ENCODE results near the gene ZNF749.

The ZNF749 gene

DNA sequence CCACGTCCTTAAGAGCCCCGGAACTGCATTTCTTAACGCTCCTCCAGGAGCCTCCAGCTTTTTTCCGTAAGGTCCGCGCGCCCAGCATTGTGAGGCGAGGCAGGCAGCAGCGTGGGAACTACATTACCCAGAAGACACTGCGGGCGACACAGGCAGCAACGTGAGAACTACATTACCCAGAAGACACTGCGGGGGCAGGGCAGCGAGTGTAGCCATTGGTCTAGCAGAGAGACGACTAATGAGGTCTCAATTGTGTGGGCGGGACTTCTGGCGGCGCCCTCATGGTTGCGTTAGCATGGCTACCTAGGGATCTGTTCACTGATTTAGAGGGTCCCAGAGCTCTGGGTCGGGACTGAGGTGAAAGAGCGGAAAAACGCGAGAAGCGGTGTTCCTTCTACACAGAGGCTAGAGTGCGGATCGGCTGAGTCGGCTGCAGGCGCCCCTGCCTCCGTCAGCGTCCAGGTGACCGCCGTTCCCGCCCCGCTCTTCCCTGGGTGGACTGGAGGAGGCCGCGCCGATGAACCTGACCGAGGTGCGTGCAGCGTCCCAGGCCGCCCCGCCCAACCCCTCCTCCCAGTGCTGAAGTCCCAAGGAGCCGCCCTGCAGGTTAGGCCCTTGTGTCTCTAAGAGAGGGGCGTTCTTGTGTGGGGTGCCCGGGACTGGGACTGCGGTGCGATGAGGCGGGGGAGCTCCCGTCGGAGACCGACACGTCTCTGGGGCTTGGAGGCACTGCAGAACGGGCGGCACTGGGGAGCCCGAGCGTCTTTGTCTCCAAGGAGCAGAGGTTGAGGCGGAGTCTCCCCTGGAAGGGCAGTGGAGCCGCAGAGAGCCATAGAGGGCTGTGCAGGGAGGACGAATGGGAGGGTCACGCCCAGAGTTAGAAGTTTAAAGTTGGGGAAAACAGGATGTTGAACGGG lies at the start of gene ZNF749:
ZNF749 (plus strand) TSS at position 264 of the 917 bp plus-strand sequence; CDS start at position 518, 254 bp downstream.
- peak within 1 kb of the TSS; percentile 93 for H3K4me3 Mint-ChIP-seq
- ATAC-seq (peak; percentile 97), DNase-seq (peak; percentile 93)
- no peaks in the 10 kb centered on the region for H3K27me3 Mint-ChIP-seq
- H3K36me3 Mint-ChIP-seq (ENCODE audit: low read depth) = peaks cover 58% of the 10 kb centered on the region
- peaks cover 21% of the 10 kb centered on the region for H3K4me1 Mint-ChIP-seq
- peaks cover 42% of the 10 kb centered on the region for H3K9me3 Mint-ChIP-seq
- H3K27ac Mint-ChIP-seq = peak within 1 kb of the TSS; percentile 94

DNA sequence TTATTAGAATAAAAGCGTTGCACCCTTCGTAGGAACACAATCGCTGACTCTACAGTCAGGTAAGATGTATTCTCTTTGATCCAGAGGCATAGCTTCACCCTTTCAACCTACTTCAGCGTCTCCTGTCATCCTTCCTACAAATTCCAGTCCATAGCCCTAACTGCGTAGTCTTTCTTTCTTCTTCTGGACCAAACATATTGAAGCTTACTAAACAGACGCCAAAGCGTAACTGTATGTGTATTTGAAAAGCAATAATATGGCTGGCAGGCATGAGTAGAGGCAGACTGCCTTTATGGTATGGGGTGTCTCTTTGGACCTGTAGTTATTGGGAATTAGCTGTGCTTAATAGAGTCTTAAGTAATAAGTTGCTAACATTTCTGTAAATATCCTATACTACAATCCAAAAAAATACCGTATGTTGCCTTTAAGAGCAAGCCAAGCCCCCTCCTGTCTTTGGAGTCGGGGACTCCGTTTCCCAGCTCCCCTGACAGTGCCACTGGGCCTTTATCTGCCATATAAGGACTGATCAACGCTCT lies 45.9 kb upstream of the ZNF749 start:
- H3K4me1 Mint-ChIP-seq = peaks cover 31% of the 10 kb centered on the region
- peaks cover 29% of the 10 kb centered on the region for H3K9me3 Mint-ChIP-seq
- H3K4me3 Mint-ChIP-seq = peak overlapping the region; percentile 95
- peaks cover 2% of the 10 kb centered on the region for H3K27me3 Mint-ChIP-seq
- ATAC-seq (no peak), DNase-seq (no peak)
- peaks cover 44% of the 10 kb centered on the region for H3K36me3 Mint-ChIP-seq (ENCODE audit: low read depth)
- peak overlapping the region; percentile 95 for H3K27ac Mint-ChIP-seq

DNA sequence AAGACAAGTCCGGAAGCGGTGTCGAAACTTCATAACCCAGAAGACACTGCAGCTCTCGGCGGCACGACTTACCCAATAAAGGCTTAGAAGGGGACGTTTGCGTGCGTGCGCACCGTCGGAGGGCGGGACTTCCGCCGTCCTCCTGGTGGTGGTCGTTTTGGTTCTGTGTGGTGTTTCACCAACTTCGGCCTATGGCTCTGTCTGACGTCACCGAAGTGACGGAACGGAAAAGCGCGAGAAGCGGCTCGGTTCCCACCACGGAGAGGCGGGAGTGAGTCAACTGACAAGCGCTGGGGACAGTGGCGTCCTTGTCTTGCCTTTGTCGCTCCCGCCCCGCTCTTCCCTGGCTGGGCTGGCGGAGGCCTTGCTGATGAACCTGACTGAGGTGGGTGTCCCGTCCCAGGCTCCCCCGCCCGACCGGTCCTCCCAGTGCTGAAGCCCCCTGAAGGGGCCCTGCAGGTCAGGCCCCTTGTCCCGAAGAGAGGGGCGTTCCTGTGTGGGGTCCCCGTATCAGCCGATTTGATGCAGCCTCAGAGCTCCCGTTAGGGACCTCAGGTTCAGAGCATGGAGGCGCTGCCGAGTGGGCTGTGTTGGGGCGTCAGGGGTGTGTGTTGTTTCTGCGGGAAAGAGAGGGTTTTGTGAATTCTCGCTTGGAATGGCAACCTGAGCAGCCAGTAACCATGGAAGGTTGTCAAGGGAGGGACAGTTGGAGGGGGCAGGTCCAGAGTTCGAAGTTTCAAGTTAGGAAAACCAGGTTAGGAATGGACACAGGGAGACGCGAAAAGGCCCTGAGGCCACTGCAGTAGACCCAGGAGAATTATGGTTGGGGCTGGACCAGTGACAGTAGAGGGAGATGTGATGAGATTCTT lies 45.2 kb upstream of the ZNF749 start, which contains the start of gene ZNF548:
ZNF548 (plus strand) TSS at position 125 of the 869 bp plus-strand sequence; CDS start at position 371, 246 bp downstream.
- Mint-ChIP-seq H3K4me1 (peaks cover 33% of the 10 kb centered on the region), H3K27me3 (peaks cover 2% of the 10 kb centered on the region), H3K4me3 (peak within 1 kb of the TSS; percentile 95), H3K27ac (peak within 1 kb of the TSS; percentile 95), H3K9me3 (peaks cover 31% of the 10 kb centered on the region), H3K36me3 (ENCODE audit: low read depth) (peaks cover 51% of the 10 kb centered on the region)
- peak; percentile 98 for DNase-seq
- peak; percentile 99 for ATAC-seq

DNA sequence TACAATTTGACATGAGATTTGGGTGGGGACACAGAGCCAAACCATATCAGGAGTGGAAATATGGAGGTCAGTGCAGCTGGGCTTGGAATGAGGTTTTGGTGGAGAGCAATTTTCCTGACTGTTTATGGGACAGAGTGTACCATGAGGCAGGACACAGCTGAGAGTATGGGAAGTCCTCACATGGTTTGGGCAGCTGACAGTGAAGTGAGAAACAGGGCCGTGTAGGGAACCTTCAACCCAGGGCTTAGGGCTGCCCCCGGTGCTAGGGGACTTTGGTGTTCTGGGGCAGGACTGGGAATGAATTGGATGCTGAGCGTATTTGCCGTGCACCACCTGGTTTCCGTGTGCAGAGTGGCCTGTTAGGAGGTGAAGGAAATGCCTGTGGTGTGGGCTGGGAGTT lies 39.4 kb upstream of the ZNF749 start:
- no peak overlapping the region for H3K4me3 Mint-ChIP-seq
- no peak for ATAC-seq
- H3K9me3 Mint-ChIP-seq = peaks cover 58% of the 10 kb centered on the region
- no peak overlapping the region for H3K27ac Mint-ChIP-seq
- H3K36me3 Mint-ChIP-seq (ENCODE audit: low read depth) = peaks cover 89% of the 10 kb centered on the region
- no peaks in the 10 kb centered on the region for H3K27me3 Mint-ChIP-seq
- peaks cover 17% of the 10 kb centered on the region for H3K4me1 Mint-ChIP-seq
- DNase-seq = no peak

DNA sequence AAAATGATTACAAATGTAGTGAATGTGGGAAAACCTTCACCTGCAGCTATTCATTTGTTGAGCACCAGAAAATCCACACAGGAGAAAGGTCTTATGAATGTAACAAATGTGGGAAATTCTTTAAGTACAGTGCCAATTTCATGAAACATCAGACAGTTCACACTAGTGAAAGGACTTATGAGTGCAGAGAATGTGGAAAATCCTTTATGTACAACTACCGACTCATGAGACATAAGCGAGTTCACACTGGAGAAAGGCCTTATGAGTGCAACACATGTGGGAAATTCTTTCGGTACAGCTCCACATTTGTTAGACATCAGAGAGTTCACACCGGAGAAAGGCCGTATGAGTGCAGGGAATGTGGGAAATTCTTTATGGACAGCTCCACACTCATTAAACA lies 36.3 kb upstream of the ZNF749 start:
- H3K36me3 Mint-ChIP-seq (ENCODE audit: low read depth) = peaks cover 81% of the 10 kb centered on the region
- peaks cover 76% of the 10 kb centered on the region for H3K9me3 Mint-ChIP-seq
- H3K27me3 Mint-ChIP-seq = no peaks in the 10 kb centered on the region
- ATAC-seq = no peak
- H3K4me3 Mint-ChIP-seq = no peak overlapping the region
- no peak overlapping the region for H3K27ac Mint-ChIP-seq
- peaks cover 3% of the 10 kb centered on the region for H3K4me1 Mint-ChIP-seq
- no peak for DNase-seq

DNA sequence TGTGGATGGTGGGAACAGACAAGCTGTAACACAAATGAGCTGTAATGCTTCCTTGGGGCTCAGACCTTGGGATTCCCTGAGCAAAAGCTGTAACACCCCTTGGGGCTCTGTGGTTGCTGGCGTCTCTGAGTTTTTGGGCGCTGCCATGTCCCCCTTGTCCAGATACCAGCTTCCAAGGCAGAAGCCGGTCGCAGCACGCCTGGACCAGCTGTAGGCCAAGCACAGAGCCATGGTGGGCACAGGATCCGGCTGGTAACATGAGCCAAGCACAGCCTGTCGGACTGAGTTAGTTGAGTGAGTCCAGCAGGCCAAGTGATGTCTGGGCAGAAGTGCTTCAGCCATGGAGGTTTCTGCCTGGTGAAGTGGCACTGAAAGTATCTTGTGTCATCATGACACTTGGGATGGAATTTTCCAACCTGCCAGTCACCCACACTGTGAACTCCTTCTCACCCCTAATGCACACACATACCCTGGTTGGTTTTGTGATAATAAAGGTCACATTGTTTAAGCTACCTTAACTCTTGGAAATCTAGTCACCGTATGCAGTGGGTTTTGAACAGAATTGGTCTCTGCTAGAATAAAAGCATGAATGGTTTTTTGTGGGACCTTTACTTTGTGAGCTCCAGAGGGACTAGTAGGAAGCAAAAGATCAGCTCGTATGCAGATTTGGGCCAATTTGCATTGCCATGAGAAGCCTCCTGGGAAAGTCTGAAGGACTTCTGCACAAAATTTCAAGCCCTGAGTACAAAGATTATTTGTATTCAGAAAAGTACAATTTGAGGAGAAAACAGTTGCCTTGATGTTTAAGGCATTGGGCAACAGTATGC lies 31.2 kb upstream of the ZNF749 start:
- no peak for DNase-seq
- no peak overlapping the region for H3K27ac Mint-ChIP-seq
- ATAC-seq = peak; percentile 49
- H3K36me3 Mint-ChIP-seq (ENCODE audit: low read depth) = peaks cover 31% of the 10 kb centered on the region
- no peak overlapping the region for H3K4me3 Mint-ChIP-seq
- peaks cover 2% of the 10 kb centered on the region for H3K4me1 Mint-ChIP-seq
- H3K27me3 Mint-ChIP-seq = no peaks in the 10 kb centered on the region
- peaks cover 32% of the 10 kb centered on the region for H3K9me3 Mint-ChIP-seq

DNA sequence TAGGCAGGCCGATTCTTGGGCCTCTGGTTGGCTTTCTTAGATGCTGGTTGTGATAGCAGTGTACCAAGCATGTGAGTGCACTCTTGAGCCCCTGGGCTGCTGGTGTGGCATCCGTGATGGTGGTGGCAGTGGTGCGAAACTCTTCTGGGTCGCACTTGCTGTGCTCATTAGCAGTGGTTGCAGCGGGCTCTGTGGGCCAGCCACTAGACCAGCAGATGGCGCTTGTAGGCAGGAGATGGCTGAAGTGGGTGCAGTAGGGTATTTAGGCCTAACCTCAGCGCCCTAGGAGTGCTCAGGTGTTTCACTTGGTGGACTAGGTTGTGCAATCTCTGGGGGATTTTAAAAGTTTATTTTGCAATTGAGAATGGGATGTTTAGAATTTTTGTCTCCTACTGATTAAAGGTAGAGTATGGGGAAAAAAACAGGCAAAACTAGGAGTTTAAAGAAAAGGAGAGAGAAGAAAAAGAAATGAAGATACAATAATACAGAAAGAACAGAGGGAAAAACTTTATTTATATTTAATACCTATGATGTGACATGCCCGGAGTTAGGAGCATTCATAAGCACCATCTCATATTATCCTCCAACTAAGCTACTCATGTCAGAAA lies 28.5 kb upstream of the ZNF749 start:
- no peaks in the 10 kb centered on the region for H3K27me3 Mint-ChIP-seq
- peaks cover 8% of the 10 kb centered on the region for H3K4me1 Mint-ChIP-seq
- H3K4me3 Mint-ChIP-seq = no peak overlapping the region
- no peak overlapping the region for H3K27ac Mint-ChIP-seq
- ATAC-seq = peak; percentile 50
- peak; percentile 74 for DNase-seq
- peaks cover 13% of the 10 kb centered on the region for H3K9me3 Mint-ChIP-seq
- peaks cover 11% of the 10 kb centered on the region for H3K36me3 Mint-ChIP-seq (ENCODE audit: low read depth)

DNA sequence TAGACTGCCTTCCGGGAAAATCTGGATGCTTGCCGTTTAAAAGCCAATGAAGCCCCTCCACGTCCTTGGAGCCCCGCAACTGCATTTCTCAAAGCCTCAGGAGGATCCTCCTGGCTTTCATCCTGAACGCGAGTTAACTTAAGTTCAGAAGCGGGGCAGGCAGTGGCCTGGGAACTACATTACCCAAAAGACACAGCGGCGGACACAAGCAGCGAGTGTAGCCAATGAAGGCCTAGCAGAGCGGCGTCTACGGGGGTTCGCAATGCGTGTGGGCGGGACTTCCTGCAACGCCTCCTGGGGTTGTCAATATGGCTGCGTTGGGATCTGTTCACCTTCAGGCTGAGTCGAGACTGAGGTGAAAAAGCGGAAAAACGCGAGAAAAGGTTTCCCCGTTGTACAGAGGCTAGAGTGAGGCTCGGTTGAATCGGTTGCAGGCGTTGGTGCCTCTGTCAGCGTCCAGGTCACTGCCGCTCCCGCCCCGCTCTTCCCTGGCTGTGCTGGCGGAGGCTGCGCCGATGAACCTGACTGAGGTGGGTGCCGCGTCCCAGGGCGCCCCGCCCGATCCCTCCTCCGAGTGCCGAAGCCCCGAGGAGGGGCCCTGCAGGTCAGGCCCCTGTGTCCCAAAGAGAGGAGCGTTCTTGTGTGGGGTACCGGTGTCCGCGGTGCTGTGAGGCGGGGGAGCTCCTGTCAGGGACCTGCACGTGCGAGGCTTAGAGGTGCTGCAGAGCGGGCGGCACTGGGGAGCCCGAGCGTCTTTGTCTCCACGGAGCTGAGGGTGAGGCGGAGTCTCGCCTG lies 24.1 kb upstream of the ZNF749 start, which contains the start of gene ZNF17:
ZNF17 (plus strand) TSS at position 285 of the 795 bp plus-strand sequence. CDS start 2,455 bp downstream, outside the sequence.
- H3K27ac Mint-ChIP-seq = peak within 1 kb of the TSS; percentile 82
- no peaks in the 10 kb centered on the region for H3K27me3 Mint-ChIP-seq
- peaks cover 15% of the 10 kb centered on the region for H3K4me1 Mint-ChIP-seq
- peaks cover 15% of the 10 kb centered on the region for H3K9me3 Mint-ChIP-seq
- DNase-seq = peak; percentile 89
- peaks cover 31% of the 10 kb centered on the region for H3K36me3 Mint-ChIP-seq (ENCODE audit: low read depth)
- peak; percentile 100 for ATAC-seq
- H3K4me3 Mint-ChIP-seq = peak within 1 kb of the TSS; percentile 88

DNA sequence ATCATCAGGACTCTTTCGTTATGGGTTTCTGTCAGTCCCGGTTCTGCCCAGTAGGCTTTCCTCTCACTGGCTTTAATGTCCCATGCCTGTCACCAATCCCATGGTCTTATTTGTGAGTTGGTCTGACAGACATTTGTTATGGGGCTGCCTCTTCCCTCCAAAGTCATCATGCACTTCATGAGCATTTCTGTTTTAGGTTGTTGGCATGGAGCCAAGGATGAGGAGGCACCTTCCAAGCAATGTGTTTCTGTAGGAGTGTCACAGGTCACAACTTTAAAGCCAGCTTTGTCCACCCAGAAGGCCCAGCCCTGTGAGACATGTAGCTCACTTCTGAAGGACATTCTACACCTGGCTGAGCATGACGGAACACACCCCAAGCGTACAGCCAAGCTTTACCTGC lies 15.7 kb upstream of the ZNF749 start:
- Mint-ChIP-seq H3K27me3 (no peaks in the 10 kb centered on the region), H3K36me3 (ENCODE audit: low read depth) (peaks cover 85% of the 10 kb centered on the region), H3K4me3 (no peak overlapping the region), H3K27ac (no peak overlapping the region), H3K9me3 (peaks cover 57% of the 10 kb centered on the region), H3K4me1 (no peaks in the 10 kb centered on the region)
- DNase-seq (no peak), ATAC-seq (no peak)

DNA sequence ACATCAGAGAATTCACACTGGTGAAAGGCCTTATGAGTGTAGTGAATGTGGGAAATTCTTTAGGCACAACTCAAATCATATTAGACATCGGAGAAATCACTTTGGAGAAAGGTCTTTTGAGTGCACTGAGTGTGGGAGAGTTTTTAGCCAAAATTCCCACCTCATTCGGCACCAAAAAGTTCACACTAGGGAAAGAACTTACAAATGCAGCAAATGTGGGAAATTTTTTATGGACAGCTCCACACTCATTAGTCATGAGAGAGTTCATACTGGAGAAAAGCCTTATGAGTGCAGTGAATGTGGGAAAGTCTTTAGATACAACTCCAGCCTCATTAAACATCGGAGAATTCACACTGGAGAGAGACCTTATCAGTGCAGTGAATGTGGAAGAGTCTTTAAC lies 14.1 kb upstream of the ZNF749 start:
- Mint-ChIP-seq H3K27ac (no peak overlapping the region), H3K36me3 (ENCODE audit: low read depth) (peaks cover 73% of the 10 kb centered on the region), H3K27me3 (no peaks in the 10 kb centered on the region), H3K9me3 (peaks cover 49% of the 10 kb centered on the region), H3K4me3 (no peak overlapping the region), H3K4me1 (no peaks in the 10 kb centered on the region)
- ATAC-seq (no peak), DNase-seq (no peak)

DNA sequence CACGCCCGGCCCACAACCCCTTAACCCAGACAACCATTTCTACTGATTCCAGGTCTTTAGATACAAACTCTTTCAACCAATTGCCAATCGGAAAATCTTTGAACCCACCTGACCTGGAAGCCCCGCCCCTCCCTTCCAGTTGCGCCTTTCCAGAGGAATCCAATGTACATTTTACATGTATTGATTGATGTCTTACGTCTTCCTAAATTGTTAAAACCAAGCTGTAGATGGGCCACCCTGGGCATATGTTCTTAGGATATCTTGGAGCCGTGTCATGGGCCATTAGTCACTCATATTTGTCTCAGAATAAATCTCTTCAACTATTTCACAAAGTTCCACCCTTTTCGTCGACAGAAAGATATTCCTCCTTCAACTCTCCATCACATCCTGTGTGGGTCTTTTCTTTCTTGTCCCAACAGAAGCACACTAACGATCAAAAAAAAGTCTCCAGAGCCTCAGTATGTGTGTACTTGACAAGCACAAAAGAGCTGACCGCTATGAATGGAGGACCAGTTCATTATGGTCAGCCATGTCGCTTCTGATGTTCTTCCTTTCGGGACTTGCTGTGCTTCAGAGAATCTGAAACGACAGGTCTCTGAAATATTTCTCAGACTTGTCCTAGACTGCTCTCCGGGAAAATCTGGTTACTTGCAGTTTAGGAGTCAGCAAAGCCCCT lies 601 bp upstream of the ZNF749 start:
- peak overlapping the region; percentile 94 for H3K27ac Mint-ChIP-seq
- peak overlapping the region; percentile 93 for H3K4me3 Mint-ChIP-seq
- peaks cover 34% of the 10 kb centered on the region for H3K9me3 Mint-ChIP-seq
- peaks cover 50% of the 10 kb centered on the region for H3K36me3 Mint-ChIP-seq (ENCODE audit: low read depth)
- DNase-seq (no peak), ATAC-seq (peak; percentile 2)
- H3K27me3 Mint-ChIP-seq = no peaks in the 10 kb centered on the region
- peaks cover 21% of the 10 kb centered on the region for H3K4me1 Mint-ChIP-seq

DNA sequence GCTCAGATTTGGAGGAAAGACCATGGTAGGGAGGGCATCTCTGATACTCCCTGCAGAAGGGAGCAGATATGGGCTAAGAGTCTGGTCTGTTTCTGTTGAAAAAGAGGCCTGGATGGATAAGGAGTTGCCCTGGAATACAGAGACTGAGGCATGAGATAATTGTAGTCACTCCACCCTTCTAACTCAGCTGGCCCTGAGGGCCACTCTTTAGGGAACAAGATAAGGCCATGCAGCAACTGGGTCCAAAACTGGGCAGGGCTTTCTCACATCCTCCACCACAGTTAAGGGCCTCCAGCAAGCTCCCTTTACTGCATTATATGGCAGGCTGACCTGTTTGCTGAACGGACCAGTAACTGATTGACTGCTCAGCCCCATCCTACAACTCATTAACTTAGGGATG lies 1.3 kb downstream of the ZNF749 start:
- no peaks in the 10 kb centered on the region for H3K27me3 Mint-ChIP-seq
- peaks cover 64% of the 10 kb centered on the region for H3K36me3 Mint-ChIP-seq (ENCODE audit: low read depth)
- peaks cover 21% of the 10 kb centered on the region for H3K4me1 Mint-ChIP-seq
- peak overlapping the region; percentile 94 for H3K27ac Mint-ChIP-seq
- H3K4me3 Mint-ChIP-seq = peak overlapping the region; percentile 93
- ATAC-seq = no peak
- no peak for DNase-seq
- peaks cover 45% of the 10 kb centered on the region for H3K9me3 Mint-ChIP-seq
